ENCODE data around the gene CFAP251.

CFAP251 gene

DNA sequence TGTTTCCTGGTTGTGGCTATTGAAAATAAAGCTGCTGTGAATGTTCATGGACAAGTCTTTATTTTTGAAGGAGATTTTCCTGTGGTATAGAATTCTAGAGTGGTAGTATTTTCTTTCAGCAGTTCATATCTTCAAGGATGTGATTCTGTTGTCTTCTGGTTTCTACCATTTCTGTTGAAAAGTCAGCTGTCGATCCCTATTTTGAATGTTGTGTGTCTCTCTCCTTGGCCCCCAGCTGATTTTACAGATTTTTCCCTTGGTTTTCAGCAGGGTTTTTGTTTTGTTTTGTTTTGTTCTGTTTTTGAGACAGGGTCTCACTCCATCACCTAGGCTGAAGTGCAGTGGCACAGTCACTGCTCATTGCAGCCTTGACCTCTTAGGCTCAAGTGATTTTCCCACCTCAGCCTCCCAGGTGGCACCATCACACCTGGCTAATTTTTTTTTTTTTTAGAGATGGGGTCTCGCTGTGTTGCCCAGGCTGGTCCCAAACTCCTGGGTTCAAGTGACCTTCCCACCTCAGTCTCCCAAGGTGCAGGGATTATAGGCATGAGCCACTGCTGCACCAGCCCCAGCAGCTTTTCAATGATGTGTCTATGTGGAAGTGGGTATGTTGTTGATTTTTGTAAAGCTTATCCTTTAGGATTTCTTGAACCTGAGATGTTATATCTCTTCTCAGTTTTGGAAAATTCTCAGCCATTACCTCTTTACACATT lies 28.1 kb downstream of the CFAP251 start:
- no peak for DNase-seq

- no peak for DNase-seq
Observed at GRCh38 chr12:121947981-121948380, 29.6 kb downstream of the CFAP251 start.

DNA sequence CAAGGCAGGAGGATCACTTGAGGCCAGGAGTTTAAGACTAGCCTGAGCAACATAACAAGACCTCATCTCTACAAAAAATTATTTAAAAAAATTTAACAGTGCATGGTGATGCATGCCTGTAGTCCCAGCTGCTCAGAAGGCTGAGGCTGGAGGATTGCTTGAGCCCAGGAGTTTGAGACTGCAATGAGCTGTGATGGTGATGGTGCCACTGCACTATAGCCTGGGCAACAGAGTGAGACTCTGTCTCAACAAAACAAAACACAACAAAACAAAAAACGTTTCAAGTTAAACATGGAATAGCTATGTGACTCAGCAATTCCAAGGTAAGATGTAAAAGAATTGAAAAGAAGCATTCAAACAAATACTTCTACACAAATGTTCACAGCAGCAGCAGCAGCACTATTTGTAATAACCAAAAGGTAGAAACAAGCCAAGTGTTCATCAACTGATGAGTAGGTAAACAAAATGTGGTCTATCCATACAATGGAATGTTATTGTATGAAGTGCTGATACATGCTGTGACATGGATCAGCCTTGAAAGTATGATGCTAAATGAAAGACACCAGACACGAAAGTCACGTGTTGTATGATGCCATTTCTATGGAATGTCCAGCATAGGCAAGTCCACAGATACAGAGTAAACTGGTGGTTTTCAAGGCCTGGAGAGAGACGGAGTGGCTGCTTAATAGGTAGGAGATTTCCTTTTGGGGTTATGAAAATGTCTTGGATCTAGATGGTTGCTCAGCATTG lies 31.4 kb downstream of the CFAP251 start:
- no peak for DNase-seq

DNA sequence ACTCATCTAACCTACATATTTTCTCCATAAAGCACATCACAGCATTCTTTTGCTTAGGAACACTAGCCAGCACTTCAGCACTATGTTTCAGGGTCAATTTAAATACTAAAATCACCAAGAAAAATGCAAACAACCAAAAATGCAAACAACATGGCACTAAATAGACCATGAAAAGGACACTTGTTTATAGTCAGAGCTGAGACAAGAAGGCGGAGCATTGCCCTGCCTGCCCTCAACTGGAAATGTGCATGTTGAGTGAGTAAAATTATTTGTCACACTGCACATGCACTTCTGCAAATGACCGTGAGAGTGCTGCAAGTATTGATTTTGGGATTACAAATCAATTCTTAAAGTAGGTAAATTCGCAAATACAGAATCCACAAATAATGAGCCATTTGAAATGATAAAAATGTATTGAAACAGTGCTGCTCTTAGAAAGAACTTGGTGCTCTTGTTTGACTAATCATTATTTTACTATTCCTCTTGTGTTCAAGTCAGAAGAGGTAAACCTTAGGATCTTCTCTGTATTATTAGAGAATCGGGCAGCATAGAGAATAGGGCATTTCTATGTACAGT lies 34.8 kb downstream of the CFAP251 start:
- no peak for DNase-seq

DNA sequence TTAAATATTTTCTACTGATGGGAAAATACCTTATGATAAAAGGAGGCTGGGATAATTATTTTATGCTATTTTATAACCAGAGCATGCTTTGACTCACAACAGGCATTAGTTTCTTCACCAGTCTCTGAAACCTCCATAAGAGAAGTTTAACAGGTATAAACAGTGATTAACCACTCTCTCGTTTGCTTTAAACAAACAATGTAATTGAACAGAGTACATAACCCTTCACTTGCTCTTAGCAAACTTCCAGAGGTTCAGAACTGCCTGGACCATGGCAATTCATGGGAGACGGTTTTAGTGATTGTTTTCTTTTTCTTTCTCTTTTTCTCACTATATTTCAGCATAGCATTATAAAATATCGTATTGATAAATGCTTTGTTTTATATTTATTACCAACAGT lies 35.3 kb downstream of the CFAP251 start:
- DNase-seq, result no peak

GRCh38 chr12:121955258-121956237 lies 37.2 kb downstream of the CFAP251 start:
- DNase-seq, result peak; percentile 9

GRCh38 chr12:121957861-121958515 lies 39.6 kb downstream of the CFAP251 start:
- no peak for DNase-seq

- DNase-seq, result no peak
Observed at GRCh38 chr12:121958541-121959240, 40.3 kb downstream of the CFAP251 start.

GRCh38 chr12:121960541-121960940 lies 42.1 kb downstream of the CFAP251 start:
- no peak for DNase-seq

- DNase-seq, result no peak
Observed at GRCh38 chr12:121961195-121961879, 42.9 kb downstream of the CFAP251 start.

- DNase-seq, result no peak
Observed at GRCh38 chr12:121963341-121964018, 45.1 kb downstream of the CFAP251 start.

DNA sequence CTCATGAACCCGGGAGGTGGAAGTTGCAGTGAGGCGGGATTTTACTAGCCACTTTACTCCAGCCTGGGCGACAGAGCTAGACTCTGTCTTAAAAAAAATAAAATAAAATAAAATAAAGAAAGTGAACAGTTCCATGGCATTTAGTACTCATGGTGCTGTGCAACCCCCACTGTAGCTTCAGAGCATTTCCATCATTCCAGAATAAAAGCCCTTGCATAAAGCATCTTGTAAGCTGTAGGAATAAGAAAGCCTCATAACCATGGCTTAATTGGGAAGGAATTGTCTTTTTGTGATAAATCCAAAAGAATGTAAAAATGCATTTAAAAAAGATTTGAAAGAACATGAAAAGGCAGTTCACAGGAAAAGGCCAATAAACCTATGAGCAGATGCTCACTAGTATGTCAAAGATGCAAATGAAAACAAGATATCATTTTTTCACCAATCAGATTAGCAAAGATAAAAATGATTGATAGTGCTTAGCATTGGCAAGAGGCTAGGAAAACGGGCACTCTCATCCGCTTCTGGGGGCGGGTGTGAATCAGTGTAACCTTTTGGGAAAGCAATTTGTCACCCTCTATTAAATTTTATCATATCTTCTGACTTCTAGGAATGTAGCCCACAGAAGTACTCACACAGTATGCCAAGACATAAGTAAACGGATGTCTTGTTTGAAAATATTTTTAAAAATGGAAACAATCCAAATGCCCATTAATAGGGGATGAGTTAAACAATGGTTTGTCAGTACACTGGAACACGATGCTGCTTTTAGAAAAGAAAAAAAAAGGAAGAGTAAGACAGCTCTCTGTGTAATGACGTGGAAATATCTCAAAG lies 46.6 kb downstream of the CFAP251 start:
- DNase-seq, result no peak

- no peak for DNase-seq
Observed at GRCh38 chr12:121966959-121967358, 48.6 kb downstream of the CFAP251 start.

GRCh38 chr12:121968876-121969275 lies 50.5 kb downstream of the CFAP251 start:
- DNase-seq, result peak; percentile 75

DNA sequence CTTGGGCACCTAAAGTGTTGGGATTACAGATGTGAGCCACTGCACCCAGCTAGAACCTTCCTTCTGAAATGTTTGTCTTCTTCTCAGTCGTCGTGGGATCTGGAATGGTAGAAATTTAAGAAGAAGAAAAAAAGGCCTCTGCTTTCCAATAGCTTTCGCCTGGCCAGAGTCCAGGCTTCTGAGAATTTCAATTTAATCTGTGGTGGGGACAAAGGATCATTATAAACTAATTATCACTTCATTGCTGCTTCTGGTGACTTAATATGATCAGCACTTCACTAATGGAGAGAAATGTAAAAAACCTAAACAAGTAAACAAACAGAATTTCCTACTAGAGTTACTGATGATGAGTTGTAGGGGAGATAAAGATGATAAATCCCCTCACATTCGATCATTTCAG lies 51.3 kb downstream of the CFAP251 start:
- DNase-seq, result no peak

DNA sequence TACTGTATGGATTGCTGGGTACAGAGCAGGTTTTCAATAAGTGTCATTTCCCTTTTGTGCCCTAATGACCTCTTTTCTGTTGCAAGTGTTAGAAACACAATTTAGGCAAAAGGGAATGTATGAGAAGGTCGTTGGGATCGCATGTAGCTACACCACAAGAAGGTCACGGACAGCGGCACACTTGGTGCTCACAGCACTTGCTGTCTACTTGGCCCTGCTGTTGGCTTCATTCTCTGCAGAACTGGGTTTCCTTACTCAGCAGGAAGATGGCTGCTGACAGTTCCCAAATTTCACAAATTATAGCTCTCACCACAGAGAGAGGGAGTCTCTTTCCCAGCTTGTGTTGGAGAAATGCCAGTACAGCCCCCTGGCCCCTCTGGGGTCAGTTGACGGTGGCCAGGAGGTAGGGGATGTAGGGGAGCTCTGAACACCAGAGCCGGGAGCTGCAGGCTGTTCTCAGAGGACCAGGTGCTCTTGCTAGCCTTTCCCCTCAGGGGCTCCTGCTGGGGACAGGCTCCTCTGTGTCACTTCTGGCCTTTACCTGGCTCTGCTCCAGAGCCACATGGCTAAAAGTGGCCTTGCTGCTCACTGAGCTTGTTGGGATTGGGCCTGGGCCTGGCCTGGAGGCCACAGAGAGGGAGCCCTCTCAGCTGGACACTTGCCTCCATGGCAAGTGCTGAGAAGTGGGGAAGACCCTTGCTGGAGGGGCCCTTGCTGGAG lies 52.3 kb downstream of the CFAP251 start:
- DNase-seq, result peak; percentile 47

DNA sequence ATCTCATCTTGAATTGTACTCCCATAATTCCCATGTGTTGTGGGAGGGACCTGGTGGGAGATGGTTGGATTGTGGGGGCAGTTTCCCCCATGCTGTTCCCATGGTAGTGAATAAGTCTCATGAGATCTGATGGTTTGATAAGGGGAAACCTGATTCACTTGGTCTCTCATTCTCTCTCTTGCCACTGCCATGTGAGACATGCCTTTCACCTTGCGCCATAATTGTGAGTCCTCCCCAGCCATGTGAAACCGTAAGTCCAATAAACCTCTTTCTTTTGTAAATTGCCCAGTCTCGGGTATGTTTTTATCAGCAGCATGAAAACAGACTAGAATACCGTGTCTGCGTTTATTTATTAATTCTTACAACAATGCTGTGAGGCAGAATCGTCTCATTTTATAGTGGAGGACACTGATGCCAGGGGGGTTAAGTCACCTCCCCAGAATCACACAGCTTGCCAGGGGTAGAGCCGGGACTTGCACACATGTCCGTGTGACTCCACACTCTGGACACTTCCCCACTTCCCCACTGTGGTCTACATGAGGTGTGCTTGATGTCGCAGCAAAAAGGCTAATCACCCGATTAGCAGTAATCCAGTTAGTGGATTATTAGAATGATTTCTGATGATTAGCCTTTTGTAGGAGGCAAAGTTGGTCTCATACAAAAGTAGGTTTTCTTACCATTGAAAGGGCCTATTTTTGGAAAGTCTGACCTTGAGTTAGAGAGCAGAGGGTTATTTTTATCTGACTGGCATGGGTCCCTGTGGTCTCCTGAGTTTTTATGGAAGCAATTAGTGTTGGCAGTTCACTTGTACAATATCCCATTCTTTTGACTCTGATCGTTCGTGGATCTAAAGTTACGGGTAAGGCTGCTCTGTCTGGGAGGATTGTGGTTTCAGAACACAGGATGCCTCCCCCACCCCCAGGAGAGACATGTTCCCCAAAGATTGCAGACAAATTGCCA lies 55.9 kb downstream of the CFAP251 start:
- DNase-seq, result no peak

- no peak for DNase-seq
Observed at GRCh38 chr12:121975021-121975420, 56.6 kb downstream of the CFAP251 start.
